ENCODE data around the gene PAOX.
A peak's percentile ranks its signal among the peaks of the same experiment; 100 is the strongest.

DNA sequence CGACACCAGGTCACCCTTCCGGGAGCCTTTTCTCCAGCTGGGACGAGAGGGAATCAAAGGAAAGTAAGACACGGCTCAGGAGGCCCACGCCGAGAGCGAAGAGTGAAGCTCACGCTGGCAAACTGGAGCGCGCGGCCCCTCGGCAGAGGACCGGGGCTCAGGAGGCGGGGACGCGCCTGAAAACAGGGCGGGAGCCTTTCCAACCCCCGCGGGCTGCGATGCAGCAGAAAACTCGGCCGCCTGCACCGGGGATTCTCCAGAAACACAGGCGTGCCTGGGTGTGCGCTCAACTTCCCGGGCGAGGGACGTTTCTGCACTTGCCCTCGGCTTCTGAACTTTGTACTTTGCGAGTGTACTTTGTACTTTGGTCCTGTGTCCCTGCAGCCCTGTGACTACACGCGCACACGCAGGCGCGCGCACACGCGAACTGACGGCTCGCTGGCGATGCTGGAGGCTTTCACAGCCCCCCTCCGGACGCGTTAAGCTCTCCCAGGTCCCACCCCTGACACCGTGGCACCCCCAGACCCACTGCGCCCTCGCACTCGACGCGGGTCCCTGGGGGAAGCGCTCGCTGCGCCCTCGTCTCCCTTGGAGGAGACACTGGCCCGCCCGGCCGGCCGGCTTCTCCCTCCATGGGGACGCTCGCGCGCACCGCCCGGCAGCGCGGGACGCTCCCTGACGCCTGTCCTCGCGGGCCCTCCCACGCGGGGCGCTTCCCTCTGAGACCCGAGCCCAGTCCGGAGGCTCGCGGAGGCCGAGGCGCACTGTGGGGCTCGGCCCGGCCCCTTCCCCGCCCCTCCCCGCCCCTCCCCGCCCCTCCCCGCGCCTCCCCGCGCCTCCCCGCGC is 588 bp upstream of the PAOX start:
- TF ChIP-seq POLR2A (IDR thresholded peaks at IDR 0.05; ENCODE audit: insufficient read depth in 1 of 2, low read depth in 2 of 2, low read length in 2 of 2) (peak in 1 of 2 experiments; percentile 43; a peak in 1 of 4 replicates), HDAC1 (CRISPR knock-in tag; IDR thresholded peaks at IDR 0.05) (peak; percentile 90), ZFP62 (CRISPR knock-in tag; IDR thresholded peaks at IDR 0.05) (no peak), CREB1 (IDR thresholded peaks at IDR 0.05) (no peak), CREB1 (CRISPR knock-in tag; IDR thresholded peaks at IDR 0.05) (no peak)
- TF ChIP-seq, protein P1, sequence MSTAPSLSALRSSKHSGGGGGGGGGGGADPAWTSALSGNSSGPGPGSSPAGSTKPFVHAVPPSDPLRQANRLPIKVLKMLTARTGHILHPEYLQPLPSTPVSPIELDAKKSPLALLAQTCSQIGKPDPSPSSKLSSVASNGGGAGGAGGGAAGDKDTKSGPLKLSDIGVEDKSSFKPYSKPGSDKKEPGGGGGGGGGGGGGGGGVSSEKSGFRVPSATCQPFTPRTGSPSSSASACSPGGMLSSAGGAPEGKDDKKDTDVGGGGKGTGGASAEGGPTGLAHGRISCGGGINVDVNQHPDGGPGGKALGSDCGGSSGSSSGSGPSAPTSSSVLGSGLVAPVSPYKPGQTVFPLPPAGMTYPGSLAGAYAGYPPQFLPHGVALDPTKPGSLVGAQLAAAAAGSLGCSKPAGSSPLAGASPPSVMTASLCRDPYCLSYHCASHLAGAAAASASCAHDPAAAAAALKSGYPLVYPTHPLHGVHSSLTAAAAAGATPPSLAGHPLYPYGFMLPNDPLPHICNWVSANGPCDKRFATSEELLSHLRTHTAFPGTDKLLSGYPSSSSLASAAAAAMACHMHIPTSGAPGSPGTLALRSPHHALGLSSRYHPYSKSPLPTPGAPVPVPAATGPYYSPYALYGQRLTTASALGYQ (CRISPR knock-in tag; IDR thresholded peaks at IDR 0.05): no peak
- TF ChIP-seq, protein P2, sequence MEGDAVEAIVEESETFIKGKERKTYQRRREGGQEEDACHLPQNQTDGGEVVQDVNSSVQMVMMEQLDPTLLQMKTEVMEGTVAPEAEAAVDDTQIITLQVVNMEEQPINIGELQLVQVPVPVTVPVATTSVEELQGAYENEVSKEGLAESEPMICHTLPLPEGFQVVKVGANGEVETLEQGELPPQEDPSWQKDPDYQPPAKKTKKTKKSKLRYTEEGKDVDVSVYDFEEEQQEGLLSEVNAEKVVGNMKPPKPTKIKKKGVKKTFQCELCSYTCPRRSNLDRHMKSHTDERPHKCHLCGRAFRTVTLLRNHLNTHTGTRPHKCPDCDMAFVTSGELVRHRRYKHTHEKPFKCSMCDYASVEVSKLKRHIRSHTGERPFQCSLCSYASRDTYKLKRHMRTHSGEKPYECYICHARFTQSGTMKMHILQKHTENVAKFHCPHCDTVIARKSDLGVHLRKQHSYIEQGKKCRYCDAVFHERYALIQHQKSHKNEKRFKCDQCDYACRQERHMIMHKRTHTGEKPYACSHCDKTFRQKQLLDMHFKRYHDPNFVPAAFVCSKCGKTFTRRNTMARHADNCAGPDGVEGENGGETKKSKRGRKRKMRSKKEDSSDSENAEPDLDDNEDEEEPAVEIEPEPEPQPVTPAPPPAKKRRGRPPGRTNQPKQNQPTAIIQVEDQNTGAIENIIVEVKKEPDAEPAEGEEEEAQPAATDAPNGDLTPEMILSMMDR (CRISPR knock-in tag; IDR thresholded peaks at IDR 0.05): no peak

Measured in HepG2 (cell line).